Muscle of back (tissue), 10 donors: Measurements from ENCODE around the gene HTR1A. TPM values are rescaled to one million over a fixed set of nuclear protein-coding genes. Genes with fewer than 3 reads are reported as not detected.

ENCODE experiments used
- polyA plus RNA-seq, 10 donors: library from polyadenylated mRNA; unstranded; fragments of 120-200 nt; gene quantifications; one replicate each; pipeline ENCODE4 v1.2.1, GENCODE V29; 2013; ENCODE audit not compliant: insufficient read length in 10 of 10

Gene HTR1A
- polyA plus RNA-seq, 10 donors = not detected

Other genes with a start within 250 kb of the HTR1A start
- gene RNF180, start 203.4 kb upstream of the HTR1A start, polyA plus RNA-seq = 1 to 10 TPM in 8 of 10 donors, under 1 TPM in 2; 0.86 to 2.4 (median 1.3) TPM